HTR-8/SVneo (cell line): ENCODE data around the gene CYP2S1.
"Not testable (repeated sequence)": the region's sequence is repeated elsewhere in the genome, so short reads cannot be mapped to it uniquely, and the experiment has no call there.

ENCODE experiments used
- DNase-seq: peaks from one replicate; pipeline ENCODE4 v3.0.0; 2011; ENCODE audit warnings: low spot score, mixed read lengths; ENCODE audit not compliant: insufficient read length
- FAIRE-seq: peaks from 2 replicates; lab custom pipeline; 2011; peaks lifted over from hg19 to GRCh38; lab: Jason Lieb, UNC

CYP2S1 gene

GRCh38 chr19:41193430-41194156, 574 bp downstream of the CYP2S1 start:
- DNase-seq: no peak
- no peak for FAIRE-seq

- no peak for FAIRE-seq
- no peak for DNase-seq
Measured at GRCh38 chr19:41194157-41194552, 1.1 kb downstream of the CYP2S1 start.

DNA sequence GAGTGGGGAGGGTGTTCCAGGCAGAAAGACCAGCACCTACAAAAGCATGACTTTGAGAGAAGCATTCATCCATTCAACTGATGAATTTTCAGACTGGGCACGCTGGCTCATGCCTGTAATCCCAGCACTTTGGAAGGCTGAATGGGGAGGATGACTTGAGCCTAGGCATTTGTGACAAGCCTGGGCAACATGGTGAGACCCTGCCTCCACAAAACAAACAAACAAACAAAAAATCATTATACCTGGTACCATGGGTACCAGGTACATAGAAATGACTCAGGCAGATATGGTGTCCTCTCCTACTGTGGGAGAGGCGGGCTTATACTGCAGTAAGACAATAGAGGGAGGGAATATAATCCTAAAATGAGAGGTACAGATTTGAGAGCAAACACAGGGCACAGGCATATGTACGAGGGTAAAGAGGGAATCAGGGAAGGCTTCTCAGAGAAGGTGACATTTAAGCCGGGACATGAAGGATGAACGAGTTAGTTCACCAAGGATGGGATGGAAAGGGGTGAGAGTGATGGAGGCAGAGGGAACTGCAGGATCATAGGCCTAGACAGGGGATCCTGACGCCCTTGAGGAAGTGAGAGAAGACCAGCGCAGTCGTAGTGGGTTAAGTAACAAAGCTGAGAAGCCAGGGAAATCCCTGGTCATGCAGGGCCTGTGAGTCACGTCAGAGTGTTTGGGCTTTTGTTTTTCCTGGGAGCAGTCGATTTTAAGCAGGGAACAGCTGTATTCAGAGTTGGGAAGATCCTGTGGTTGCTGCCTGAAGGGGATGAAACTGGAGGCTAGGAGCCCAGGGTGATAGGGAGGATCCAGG, 2.9 kb downstream of the CYP2S1 start:
- FAIRE-seq (no peak), DNase-seq (no peak)

DNA sequence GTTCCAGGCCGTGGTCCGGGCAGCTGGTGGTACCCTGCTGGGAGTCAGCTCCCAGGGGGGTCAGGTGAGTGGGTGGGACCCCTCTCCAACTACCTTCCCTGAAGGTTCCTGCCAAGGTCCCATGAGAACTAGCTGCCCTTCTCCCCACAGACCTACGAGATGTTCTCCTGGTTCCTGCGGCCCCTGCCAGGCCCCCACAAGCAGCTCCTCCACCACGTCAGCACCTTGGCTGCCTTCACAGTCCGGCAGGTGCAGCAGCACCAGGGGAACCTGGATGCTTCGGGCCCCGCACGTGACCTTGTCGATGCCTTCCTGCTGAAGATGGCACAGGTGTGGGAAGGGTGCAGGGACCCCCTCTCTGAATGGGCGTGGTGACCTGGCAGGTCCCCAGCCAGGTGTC, 5.5 kb downstream of the CYP2S1 start:
- no peak for DNase-seq
- FAIRE-seq: no peak

DNA sequence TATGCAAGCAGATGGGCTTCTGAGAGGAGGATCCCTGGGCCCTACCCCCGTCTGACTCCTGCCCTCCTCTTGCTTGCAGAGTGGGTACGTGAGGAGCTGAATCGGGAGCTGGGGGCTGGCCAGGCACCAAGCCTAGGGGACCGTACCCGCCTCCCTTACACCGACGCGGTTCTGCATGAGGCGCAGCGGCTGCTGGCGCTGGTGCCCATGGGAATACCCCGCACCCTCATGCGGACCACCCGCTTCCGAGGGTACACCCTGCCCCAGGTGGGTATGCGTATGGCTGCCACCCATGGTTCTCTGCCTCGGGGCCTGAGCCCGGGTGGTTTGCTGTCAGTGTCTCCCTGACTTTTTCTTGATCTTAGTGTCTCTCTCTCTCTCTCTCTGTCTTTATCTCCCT, 10.4 kb downstream of the CYP2S1 start:
- FAIRE-seq (no peak), DNase-seq (no peak)

DNA sequence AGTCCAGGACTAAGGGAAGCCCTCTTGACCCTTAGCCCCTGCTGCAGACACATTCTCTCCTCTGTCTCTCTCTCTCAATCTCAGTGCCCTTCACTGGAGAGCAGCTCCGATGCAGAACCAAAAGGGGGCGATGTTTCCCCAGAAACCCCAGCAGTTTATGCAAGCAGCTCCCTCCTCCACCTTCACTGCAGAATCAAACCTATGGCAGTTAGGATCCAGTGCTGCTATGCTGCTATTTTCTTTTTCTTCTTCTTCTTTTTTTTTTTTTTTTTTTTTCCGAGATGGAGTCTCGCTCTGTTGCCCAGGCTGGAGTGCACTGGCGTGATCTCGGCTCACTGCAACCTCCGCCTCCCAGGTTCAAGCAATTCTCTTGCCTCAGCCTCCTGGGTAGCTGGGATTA, 11.3 kb downstream of the CYP2S1 start:
- DNase-seq: peak; percentile 81
- FAIRE-seq: not testable (repeated sequence)

GRCh38 chr19:41205995-41206394, 13.0 kb downstream of the CYP2S1 start:
- DNase-seq (no peak), FAIRE-seq (no peak)

DNA sequence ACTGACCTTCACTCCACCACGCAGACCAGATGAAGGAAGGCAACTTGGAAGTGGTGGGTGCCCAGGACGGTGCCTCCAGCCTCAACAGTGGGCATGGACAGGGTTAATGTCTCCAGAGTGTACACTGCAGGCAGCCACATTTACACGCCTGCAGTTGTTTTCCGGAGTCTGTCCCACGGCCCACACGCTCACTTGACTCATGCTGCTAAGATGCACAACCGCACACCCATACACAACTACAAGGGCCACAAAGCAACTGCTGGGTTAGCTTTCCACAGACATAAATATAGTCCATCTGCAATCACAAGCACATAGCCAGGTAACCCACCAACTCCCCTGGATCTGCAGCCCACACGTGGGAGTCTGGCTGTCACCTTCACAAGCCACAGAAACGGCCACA, 13.4 kb downstream of the CYP2S1 start:
- FAIRE-seq (no peak), DNase-seq (no peak)

DNA sequence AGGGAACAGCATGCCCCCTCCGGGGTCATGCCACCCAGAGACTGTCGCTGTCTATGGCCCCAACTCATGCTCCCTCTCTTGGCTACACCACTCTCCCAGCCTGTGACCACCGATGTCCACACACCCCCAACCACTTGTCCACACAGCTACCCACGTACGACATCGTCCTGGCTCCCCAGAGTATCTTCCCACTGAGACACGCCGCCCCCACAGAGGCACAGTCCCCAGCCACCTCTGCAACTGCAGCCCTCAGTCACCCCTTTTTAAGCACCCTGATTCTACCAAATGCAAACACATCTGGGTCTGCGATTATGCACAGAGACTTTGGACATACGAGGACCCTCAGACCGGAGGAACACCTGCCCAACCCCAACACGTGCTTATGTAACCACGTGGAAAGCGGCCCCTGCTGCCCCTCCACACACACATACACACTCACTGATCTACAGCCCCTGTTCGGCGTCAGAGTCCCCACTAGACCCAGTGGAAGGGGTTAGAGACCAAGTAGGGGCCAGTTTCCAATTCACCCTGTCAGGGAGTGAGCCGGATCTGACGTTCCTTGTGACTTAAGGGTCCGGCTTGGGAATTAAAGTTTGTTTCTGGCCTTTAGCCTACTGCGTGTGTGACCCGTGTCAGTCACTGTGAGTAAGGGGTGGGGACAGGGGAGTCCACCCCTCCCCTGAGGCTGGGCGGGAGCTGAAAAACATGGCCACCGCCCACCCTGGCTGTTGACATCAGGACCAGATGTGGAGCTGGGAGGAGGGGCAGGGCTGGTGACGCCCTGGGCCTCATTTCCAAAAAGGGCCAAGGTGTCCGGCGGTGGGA, 14.1 kb downstream of the CYP2S1 start:
- DNase-seq (no peak), FAIRE-seq (peak; percentile 16)

DNA sequence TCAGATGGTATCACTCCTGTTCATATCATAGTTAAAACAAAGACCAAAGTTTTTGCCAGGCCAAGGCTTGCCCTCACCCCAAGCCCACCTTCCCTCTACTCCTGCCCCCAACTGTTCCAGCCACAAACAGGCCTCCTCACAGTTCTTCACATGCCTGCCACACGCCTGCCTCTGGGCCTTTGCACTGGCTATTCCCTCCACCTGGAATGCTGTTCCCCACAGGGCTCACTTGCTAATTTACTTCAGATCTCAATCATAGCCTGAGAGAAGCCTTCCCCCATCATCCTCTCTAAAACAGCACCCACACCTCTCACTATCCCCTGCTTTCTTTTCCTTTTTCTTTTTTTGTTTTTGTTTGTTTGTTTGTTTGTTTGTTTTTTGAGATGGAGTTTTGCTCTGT, 21.1 kb downstream of the CYP2S1 start:
- no peak for DNase-seq
- no peak for FAIRE-seq

- DNase-seq: no peak
- no peak for FAIRE-seq
Measured at GRCh38 chr19:41217741-41218140, 24.7 kb downstream of the CYP2S1 start.

- FAIRE-seq: no peak
Measured at GRCh38 chr19:41218249-41218614, 25.2 kb downstream of the CYP2S1 start.

DNA sequence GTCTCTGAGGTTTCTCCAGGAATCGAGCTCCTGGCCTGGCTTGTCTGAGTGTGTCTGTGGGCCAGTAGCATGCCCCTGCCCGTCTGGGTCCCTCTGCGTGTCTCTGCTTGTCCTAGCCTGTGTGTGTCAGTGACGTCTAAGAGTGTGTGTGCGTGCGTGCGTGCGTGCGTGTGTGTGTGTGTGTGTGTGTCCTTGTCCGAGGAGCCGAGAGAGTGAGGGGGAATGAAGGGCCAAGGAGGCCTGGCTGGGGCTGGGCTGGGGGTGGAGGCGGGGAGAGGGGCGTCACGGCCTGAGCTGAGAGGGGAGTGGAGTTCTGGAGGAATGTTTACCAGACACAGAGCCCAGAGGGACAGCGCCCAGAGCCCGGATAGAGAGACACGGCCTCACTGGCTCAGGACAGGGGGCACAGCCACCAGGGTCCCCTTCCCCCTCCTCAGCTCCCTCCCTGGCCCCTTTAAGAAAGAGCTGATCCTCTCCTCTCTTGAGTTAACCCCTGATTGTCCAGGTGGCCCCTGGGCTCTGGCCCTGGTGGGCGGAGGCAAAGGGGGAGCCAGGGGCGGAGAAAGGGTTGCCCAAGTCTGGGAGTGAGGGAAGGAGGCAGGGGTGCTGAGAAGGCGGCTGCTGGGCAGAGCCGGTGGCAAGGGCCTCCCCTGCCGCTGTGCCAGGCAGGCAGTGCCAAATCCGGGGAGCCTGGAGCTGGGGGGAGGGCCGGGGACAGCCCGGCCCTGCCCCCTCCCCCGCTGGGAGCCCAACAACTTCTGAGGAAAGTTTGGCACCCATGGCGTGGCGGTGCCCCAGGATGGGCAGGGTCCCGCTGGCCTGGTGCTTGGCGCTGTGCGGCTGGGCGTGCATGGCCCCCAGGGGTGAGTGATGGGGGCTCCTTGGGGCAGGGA, 25.8 kb downstream of the CYP2S1 start, which contains the start of gene AXL:
Gene AXL, plus strand, starts transcription at position 609 of the 893 bp plus-strand sequence. Its CDS starts 170 bp downstream, at position 779.
- DNase-seq (peak; percentile 87), FAIRE-seq (peak; percentile 98)

More at GRCh38 chr19:41218249-41218614, 25.2 kb downstream of the CYP2S1 start:
- DNase-seq: no peak

DNA sequence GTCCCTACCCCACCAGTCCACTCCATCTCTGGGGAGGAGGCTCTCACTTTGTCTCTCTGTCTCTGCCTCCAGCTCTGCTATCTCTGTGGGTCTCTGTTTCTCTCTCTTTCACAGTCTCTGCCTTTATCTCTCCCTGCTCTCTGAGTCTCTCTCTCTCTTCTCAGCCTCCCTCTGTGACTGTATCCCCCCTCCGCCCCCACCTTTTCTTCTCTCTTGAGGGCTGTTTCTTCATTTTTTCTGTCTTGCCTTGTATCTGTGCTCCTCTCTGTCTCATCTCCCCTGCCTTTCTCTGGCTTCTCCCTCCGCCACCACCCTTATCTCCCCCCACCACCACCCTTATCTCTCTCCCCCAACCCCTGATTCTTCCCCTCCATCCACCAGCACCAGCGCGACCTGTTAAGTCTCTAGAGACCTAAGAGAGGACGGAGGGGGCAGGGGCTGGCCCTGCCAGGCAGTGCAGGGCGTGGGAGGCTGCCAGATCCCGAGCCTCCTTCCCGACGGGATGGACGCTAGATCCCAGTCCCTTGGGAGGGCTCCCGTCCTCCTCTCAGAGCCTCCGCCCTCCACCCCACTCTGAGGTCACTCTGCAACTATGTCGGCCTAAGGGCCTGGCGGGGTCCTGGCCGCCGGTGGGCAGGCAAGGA, 27.0 kb downstream of the CYP2S1 start:
- FAIRE-seq (no peak), DNase-seq (peak; percentile 39)

DNA sequence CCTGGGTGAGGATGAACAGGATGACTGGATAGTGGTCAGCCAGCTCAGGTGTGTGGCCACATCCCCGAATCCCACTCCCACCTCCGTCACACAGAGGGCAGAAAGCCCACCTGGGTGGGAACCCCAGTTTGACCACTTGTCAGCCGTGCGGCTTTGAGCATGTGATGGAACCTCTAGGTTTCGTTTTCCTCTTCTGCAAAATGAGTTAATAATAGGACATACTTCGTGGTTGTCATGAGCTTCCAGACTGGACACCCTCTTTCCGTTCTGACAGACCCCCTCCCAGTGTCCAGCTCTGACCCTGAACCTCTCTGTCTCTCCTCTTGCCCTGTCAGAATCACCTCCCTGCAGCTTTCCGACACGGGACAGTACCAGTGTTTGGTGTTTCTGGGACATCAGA, 27.8 kb downstream of the CYP2S1 start:
- no peak for FAIRE-seq
- no peak for DNase-seq

- DNase-seq (no peak), FAIRE-seq (no peak)
Measured at GRCh38 chr19:41221514-41222205, 28.6 kb downstream of the CYP2S1 start.

- DNase-seq (no peak), FAIRE-seq (no peak)
Measured at GRCh38 chr19:41222240-41222639, 29.2 kb downstream of the CYP2S1 start.

DNA sequence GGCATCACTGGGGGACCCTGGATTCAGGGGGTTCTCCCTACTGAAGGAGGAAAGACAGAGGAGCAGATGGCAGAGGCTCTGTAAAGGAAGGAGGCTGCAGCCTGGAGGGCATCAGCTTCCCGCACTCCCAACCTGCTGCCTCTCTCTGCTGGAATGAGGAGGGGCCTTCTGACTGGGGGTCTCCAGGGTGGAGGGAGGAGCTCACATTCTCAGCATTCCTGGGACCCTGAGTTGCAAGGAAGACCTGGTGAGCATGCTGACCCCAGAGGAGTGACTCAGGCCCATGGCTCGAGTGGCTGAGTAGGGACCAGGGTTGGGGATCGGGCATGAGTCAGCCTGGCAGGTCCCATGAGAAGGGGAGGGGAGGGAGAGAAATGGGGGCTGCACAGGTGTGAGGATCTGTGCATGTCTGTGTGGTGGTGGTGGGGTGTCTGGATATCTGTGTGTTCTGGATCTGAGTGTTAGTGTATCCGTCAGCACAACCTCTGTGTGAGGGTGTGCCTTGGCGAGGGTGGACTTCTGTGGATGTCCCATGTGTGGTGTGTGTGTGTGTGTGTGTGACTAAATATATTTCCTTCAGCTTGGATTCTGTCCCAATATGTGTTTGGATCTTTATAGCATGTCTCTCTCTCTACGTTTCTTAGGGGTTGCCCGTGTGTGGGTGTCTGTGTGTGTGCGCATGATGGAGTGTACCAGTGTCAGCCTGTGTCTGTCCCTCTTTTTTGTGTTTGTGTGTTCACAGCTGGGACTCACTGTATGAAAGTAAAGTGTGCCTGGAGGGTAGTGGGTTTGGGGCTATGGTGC, 30.6 kb downstream of the CYP2S1 start:
- DNase-seq (peak; percentile 89), FAIRE-seq (peak; percentile 96)
